HCT116 (cell line): ENCODE measurements around the gene REST. TPM values are rescaled to one million over a fixed set of nuclear protein-coding genes. Genes with fewer than 3 reads are reported as not detected.

ENCODE experiments used
- ATAC-seq: fragments of 200-7000 bp; cut with Tn5 transposase; 2 replicates; pipeline ENCODE4 v1.9.1; 2020; ENCODE audit warnings: mild to moderate bottlenecking, moderate library complexity
- BruUV-seq: library from RNA; stranded (reverse); fragments of 400-500 nt; replicated peaks from 2 replicates; lab custom pipeline; 2021; lab: Mats Ljungman, UMichigan
- CTCF ChIA-PET: fragments of 300-600 bp; sonication (Branson Sonifier 250); formaldehyde crosslinking; loops from one replicate; lab custom pipeline; 2021; ENCODE audit warnings: antibody characterized with exemption; lab: Charles Lee
- POLR2A ChIA-PET: fragments of 300-600, 350-600 bp; sonication (Branson Sonifier 250); formaldehyde crosslinking; loops from one replicate; lab custom pipeline; 2021; ENCODE audit warnings: antibody characterized with exemption; lab: Charles Lee
- RAD21 ChIA-PET, 2 experiments: fragments of 300-600 bp; sonication (Branson Sonifier 250); formaldehyde crosslinking; loops; one replicate each; lab custom pipeline; 2023; ENCODE audit warnings: low total read pairs in 2 of 2; ENCODE audit not compliant: uncharacterized antibody in 2 of 2, unreplicated experiment in 2 of 2, low non-redundant PET in 1 of 2; lab: Charles Lee
- DNase-seq: peaks from one replicate; pipeline ENCODE4 v3.0.0-alpha.2; 2010; ENCODE audit warnings: low read depth, low spot score
- H2AFZ ChIP-seq: fragments of 200-600 bp; shearing (Covaris generic), sonication (generic); 2 replicates; pipeline ENCODE4 v1.6.1; 2017; ENCODE audit warnings: low read depth, mixed run types, mixed read lengths, antibody characterized with exemption, low read length; ENCODE audit not compliant: poor library complexity, severe bottlenecking
- H3K27ac ChIP-seq: 2 replicates; pipeline ENCODE4 v1.5.1; 2012; ENCODE audit warnings: low read depth, low read length
- H3K27me3 ChIP-seq: fragments of 200-600 bp; sonication (generic); 2 replicates; pipeline ENCODE4 v1.6.1; 2016; ENCODE audit warnings: mixed run types, low read length, mixed read lengths; ENCODE audit not compliant: insufficient read depth
- H3K36me3 ChIP-seq, 2 experiments: fragments of 200-500 bp in 1 of 2; fragments of 200-600 bp in 1 of 2; sonication (Bioruptor generic) in 1 of 2; sonication (generic) in 1 of 2; 2 replicates each; pipeline versions ENCODE4 v1.5.1 to v1.6.1; 2014 to 2016; ENCODE audit warnings: low read length in 2 of 2, inconsistent platforms in 1 of 2, mixed read lengths in 1 of 2, mixed run types in 1 of 2; ENCODE audit not compliant: insufficient read depth in 2 of 2, control insufficient read depth in 1 of 2
- H3K4me1 ChIP-seq, 2 experiments: fragments of 200-600 bp in 1 of 2; sonication (generic) in 1 of 2; 2 replicates each; pipeline versions ENCODE4 v1.5.1 to v1.6.1; 2012 to 2017; ENCODE audit warnings: low read length in 2 of 2, inconsistent platforms in 1 of 2, mild to moderate bottlenecking in 1 of 2, mixed read lengths in 1 of 2, mixed run types in 1 of 2, moderate library complexity in 1 of 2; ENCODE audit not compliant: insufficient read depth in 2 of 2, control insufficient read depth in 1 of 2
- H3K4me2 ChIP-seq: fragments of 200-600 bp; sonication (generic); 2 replicates; pipeline ENCODE4 v1.6.1; 2017; ENCODE audit warnings: mixed run types, low read length, mixed read lengths
- H3K4me3 ChIP-seq, 2 experiments: fragments of 200-600 bp in 1 of 2; sonication (generic) in 1 of 2; replicated peaks in 1 of 2; 2 replicates each; pipeline ENCODE4 v1.5.1; 2011 to 2016; ENCODE audit warnings: low read length in 2 of 2, control low read depth in 1 of 2, low read depth in 1 of 2, mild to moderate bottlenecking in 1 of 2, mixed read lengths in 1 of 2, mixed run types in 1 of 2
- H3K79me2 ChIP-seq: fragments of 200-600 bp; sonication (generic); 2 replicates; pipeline ENCODE4 v1.6.1; 2017; ENCODE audit warnings: mild to moderate bottlenecking, mixed run types, low read length, moderate library complexity, mixed read lengths; ENCODE audit not compliant: insufficient read depth
- H3K9ac ChIP-seq: fragments of 200-600 bp; sonication (generic); 2 replicates; pipeline ENCODE4 v1.6.1; 2016; ENCODE audit warnings: low read length, mixed read lengths
- H3K9me2 ChIP-seq: fragments of 200-600 bp; sonication (generic), shearing (Covaris generic); 2 replicates; pipeline ENCODE4 v1.6.1; 2017; ENCODE audit warnings: mixed run types, mild to moderate bottlenecking, moderate library complexity; ENCODE audit not compliant: insufficient read depth
- H3K9me3 ChIP-seq, 2 experiments: fragments of 200-500 bp in 1 of 2; fragments of 200-600 bp in 1 of 2; sonication (Bioruptor generic) in 1 of 2; sonication (generic) in 1 of 2; 2 replicates each; pipeline ENCODE4 v1.6.1; 2014 to 2017; ENCODE audit warnings: low read length in 2 of 2, mixed read lengths in 2 of 2, inconsistent platforms in 1 of 2, low read depth in 1 of 2, mild to moderate bottlenecking in 1 of 2, mixed run types in 1 of 2, moderate library complexity in 1 of 2; ENCODE audit not compliant: control insufficient read depth in 1 of 2, insufficient read depth in 1 of 2
- H4K20me1 ChIP-seq: fragments of 200-600 bp; sonication (generic), shearing (Covaris generic); 2 replicates; pipeline ENCODE4 v1.6.1; 2017; ENCODE audit warnings: mixed run types, mild to moderate bottlenecking, moderate library complexity; ENCODE audit not compliant: insufficient read depth
- CBX3 ChIP-seq: IDR thresholded peaks from 2 replicates; pipeline ENCODE4 v1.6.1; 2012; ENCODE audit warnings: low read depth
- EGR1 ChIP-seq: IDR thresholded peaks from 2 replicates; pipeline ENCODE4 v1.6.1; 2012; ENCODE audit warnings: low read depth
- POLR2A ChIP-seq: IDR thresholded peaks from 2 replicates; pipeline ENCODE4 v1.7.0; 2011; ENCODE audit warnings: borderline replicate concordance; ENCODE audit not compliant: insufficient read depth, insufficient read length; ENCODE audit errors: extremely low read depth
- RAD21 ChIP-seq: IDR thresholded peaks from 2 replicates; pipeline ENCODE4 v1.6.1; 2012; ENCODE audit warnings: low read depth, mild to moderate bottlenecking
- SRF ChIP-seq: IDR thresholded peaks from 2 replicates; pipeline ENCODE4 v1.6.1; 2012; ENCODE audit warnings: low read depth
- intact Hi-C: fragments of 100-400 bp; cut with micrococcal nuclease; formaldehyde crosslinking; loops from 2 replicates; pipeline ENCODE4 v1.10.0; 2022
- total RNA-seq: library from RNA; stranded (reverse); gene quantifications from one replicate; pipeline ENCODE4 v1.2.1, GENCODE V29; 2021; ENCODE audit not compliant: unreplicated experiment
- TF ChIP-seq, protein P1 (sequence below): IDR thresholded peaks from 2 replicates; pipeline ENCODE4 v1.6.1; 2012; ENCODE audit warnings: low read depth
- TF ChIP-seq, protein P2 (sequence below): IDR thresholded peaks from 2 replicates; pipeline ENCODE4 v1.6.1; 2011; ENCODE audit warnings: mild to moderate bottlenecking, low read length, moderate library complexity; ENCODE audit not compliant: insufficient replicate concordance; ENCODE audit errors: extremely low read depth

Gene REST
- total RNA-seq, 1 experiment from 2014 or later: 42.6 TPM

DNA sequence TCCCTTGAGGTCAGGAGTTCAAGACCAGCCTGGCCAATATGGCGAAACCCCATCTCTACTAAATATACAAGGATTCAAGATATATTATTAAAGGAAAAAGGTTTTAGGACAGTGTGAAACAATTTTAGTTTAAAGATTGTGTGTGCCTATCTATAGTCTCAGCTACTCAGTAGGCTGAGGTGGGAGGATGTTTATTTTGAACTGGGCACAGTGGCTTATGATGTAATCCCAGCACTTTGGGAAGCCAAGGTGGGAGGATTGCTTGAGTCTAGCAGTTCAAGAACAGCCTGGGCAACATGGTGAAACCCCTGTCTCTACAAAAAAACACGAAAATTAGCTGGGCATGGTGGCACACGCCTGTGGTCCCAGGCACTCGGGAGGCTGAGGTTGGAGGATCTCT, 31.4 kb upstream of the REST start:
- BruUV-seq: no TSS peak
- Histone ChIP-seq H2AFZ (no peak overlapping the region), H3K4me2 (no peak overlapping the region), H4K20me1 (no peaks in the 10 kb centered on the region), H3K79me2 (no peaks in the 10 kb centered on the region), H3K36me3 (no peaks in the 10 kb centered on the region), H3K27me3 (no peaks in the 10 kb centered on the region), H3K9me2 (no peaks in the 10 kb centered on the region)
- ATAC-seq: no peak
- RAD21 ChIA-PET: no interaction called here
- POLR2A ChIA-PET: no interaction called here
- no peak for TF ChIP-seq CBX3
- TF ChIP-seq, protein P1, sequence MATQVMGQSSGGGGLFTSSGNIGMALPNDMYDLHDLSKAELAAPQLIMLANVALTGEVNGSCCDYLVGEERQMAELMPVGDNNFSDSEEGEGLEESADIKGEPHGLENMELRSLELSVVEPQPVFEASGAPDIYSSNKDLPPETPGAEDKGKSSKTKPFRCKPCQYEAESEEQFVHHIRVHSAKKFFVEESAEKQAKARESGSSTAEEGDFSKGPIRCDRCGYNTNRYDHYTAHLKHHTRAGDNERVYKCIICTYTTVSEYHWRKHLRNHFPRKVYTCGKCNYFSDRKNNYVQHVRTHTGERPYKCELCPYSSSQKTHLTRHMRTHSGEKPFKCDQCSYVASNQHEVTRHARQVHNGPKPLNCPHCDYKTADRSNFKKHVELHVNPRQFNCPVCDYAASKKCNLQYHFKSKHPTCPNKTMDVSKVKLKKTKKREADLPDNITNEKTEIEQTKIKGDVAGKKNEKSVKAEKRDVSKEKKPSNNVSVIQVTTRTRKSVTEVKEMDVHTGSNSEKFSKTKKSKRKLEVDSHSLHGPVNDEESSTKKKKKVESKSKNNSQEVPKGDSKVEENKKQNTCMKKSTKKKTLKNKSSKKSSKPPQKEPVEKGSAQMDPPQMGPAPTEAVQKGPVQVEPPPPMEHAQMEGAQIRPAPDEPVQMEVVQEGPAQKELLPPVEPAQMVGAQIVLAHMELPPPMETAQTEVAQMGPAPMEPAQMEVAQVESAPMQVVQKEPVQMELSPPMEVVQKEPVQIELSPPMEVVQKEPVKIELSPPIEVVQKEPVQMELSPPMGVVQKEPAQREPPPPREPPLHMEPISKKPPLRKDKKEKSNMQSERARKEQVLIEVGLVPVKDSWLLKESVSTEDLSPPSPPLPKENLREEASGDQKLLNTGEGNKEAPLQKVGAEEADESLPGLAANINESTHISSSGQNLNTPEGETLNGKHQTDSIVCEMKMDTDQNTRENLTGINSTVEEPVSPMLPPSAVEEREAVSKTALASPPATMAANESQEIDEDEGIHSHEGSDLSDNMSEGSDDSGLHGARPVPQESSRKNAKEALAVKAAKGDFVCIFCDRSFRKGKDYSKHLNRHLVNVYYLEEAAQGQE: no peak
- TF ChIP-seq SRF: no peak
- TF ChIP-seq EGR1: no peak
- TF ChIP-seq RAD21: no peak
- TF ChIP-seq POLR2A: no peak
- TF ChIP-seq, protein P2, sequence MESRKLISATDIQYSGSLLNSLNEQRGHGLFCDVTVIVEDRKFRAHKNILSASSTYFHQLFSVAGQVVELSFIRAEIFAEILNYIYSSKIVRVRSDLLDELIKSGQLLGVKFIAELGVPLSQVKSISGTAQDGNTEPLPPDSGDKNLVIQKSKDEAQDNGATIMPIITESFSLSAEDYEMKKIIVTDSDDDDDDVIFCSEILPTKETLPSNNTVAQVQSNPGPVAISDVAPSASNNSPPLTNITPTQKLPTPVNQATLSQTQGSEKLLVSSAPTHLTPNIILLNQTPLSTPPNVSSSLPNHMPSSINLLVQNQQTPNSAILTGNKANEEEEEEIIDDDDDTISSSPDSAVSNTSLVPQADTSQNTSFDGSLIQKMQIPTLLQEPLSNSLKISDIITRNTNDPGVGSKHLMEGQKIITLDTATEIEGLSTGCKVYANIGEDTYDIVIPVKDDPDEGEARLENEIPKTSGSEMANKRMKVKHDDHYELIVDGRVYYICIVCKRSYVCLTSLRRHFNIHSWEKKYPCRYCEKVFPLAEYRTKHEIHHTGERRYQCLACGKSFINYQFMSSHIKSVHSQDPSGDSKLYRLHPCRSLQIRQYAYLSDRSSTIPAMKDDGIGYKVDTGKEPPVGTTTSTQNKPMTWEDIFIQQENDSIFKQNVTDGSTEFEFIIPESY: no peak
- TF ChIP-seq, all 23 proteins: peak for 0
- Histone ChIP-seq H3K4me1 (no peaks in the 10 kb centered on the region), H3K27ac (no peak overlapping the region), H3K9ac (no peak overlapping the region), H3K4me3 (no peak overlapping the region), H3K9me3 (no peaks in the 10 kb centered on the region)
- no peak for DNase-seq
- intact Hi-C loops: no loop called here
- CTCF ChIA-PET: no interaction called here
